Endothelial cell (in vitro differentiated cells): Measurements from ENCODE around the gene TRMU. TPM values are rescaled to one million over a fixed set of nuclear protein-coding genes. Genes with fewer than 3 reads are reported as not detected.
"Not testable (repeated sequence)": the region's sequence is repeated elsewhere in the genome, so short reads cannot be mapped to it uniquely, and the experiment has no call there.

Source experiments
- DNase-seq: peaks from one replicate; pipeline ENCODE4 v3.0.0; 2021; ENCODE audit warnings: low spot score
- H3K27ac Mint-ChIP-seq: one replicate; pipeline ENCODE4 v1.8.0; 2021; ENCODE audit warnings: mixed read lengths, inconsistent platforms; ENCODE audit not compliant: unreplicated experiment
- H3K27me3 Mint-ChIP-seq: one replicate; pipeline ENCODE4 v1.8.0; 2021; ENCODE audit warnings: mild to moderate bottlenecking, moderate library complexity, mixed read lengths, inconsistent platforms; ENCODE audit not compliant: unreplicated experiment
- H3K36me3 Mint-ChIP-seq: one replicate; pipeline ENCODE4 v1.8.0; 2021; ENCODE audit warnings: mild to moderate bottlenecking, low read depth, mixed read lengths, inconsistent platforms; ENCODE audit not compliant: unreplicated experiment
- H3K4me1 Mint-ChIP-seq: one replicate; pipeline ENCODE4 v1.8.0; 2021; ENCODE audit warnings: mild to moderate bottlenecking, mixed read lengths, inconsistent platforms; ENCODE audit not compliant: unreplicated experiment
- H3K4me3 Mint-ChIP-seq: one replicate; pipeline ENCODE4 v1.8.0; 2021; ENCODE audit warnings: mild to moderate bottlenecking, mixed read lengths, inconsistent platforms; ENCODE audit not compliant: unreplicated experiment
- H3K9me3 Mint-ChIP-seq: one replicate; pipeline ENCODE4 v1.8.0; 2021; ENCODE audit warnings: mixed read lengths, inconsistent platforms; ENCODE audit not compliant: unreplicated experiment
- CTCF ChIP-seq: fragments of 200-600 bp; sonication (generic); IDR thresholded peaks from one replicate; pipeline ENCODE4 v1.5.0; 2021; ENCODE audit warnings: antibody characterized with exemption; ENCODE audit not compliant: unreplicated experiment
- total RNA-seq: library from RNA; stranded (reverse); fragmentation: NEBNext Ultra II Directional; extraction: Animal tissue kit (Norgen Biotek cat#: 25700); gene quantifications from one replicate; pipeline ENCODE4 v1.2.1, GENCODE V29; 2021; ENCODE audit not compliant: unreplicated experiment

Gene TRMU
- total RNA-seq, 1 donor from 2014 or later: 41.5 TPM

GRCh38 chr22:46303347-46303965 lies 32.1 kb upstream of the TRMU start:
- no peak for TF ChIP-seq CTCF
- no peak for DNase-seq
- peaks cover 2% of the 10 kb centered on the region for H3K27me3 Mint-ChIP-seq
- peaks cover 9% of the 10 kb centered on the region for H3K36me3 Mint-ChIP-seq
- H3K9me3 Mint-ChIP-seq: no peaks in the 10 kb centered on the region
- no peak overlapping the region for H3K27ac Mint-ChIP-seq
- peaks cover 6% of the 10 kb centered on the region for H3K4me1 Mint-ChIP-seq
- no peak overlapping the region for H3K4me3 Mint-ChIP-seq

GRCh38 chr22:46308283-46308988 lies 27.1 kb upstream of the TRMU start:
- no peak for TF ChIP-seq CTCF
- Mint-ChIP-seq H3K4me3 (no peak overlapping the region), H3K36me3 (no peaks in the 10 kb centered on the region), H3K4me1 (no peaks in the 10 kb centered on the region), H3K27ac (no peak overlapping the region), H3K27me3 (peaks cover 2% of the 10 kb centered on the region), H3K9me3 (no peaks in the 10 kb centered on the region)
- DNase-seq: no peak

- no peak for DNase-seq
- H3K4me3 Mint-ChIP-seq: no peak overlapping the region
- H3K9me3 Mint-ChIP-seq: no peaks in the 10 kb centered on the region
- peaks cover 2% of the 10 kb centered on the region for H3K27me3 Mint-ChIP-seq
- no peak overlapping the region for H3K27ac Mint-ChIP-seq
- no peaks in the 10 kb centered on the region for H3K36me3 Mint-ChIP-seq
- no peaks in the 10 kb centered on the region for H3K4me1 Mint-ChIP-seq
- no peak for TF ChIP-seq CTCF
Observed at GRCh38 chr22:46309526-46310085, 25.9 kb upstream of the TRMU start.

GRCh38 chr22:46312056-46312455 lies 23.5 kb upstream of the TRMU start:
- Mint-ChIP-seq H3K36me3 (no peaks in the 10 kb centered on the region), H3K9me3 (no peaks in the 10 kb centered on the region), H3K4me3 (no peak overlapping the region), H3K27ac (no peak overlapping the region), H3K27me3 (peaks cover 2% of the 10 kb centered on the region), H3K4me1 (no peaks in the 10 kb centered on the region)
- TF ChIP-seq CTCF: no peak
- DNase-seq: no peak

GRCh38 chr22:46312848-46313247 lies 22.7 kb upstream of the TRMU start:
- H3K4me1 Mint-ChIP-seq, H3K27me3 Mint-ChIP-seq, DNase-seq, H3K27ac Mint-ChIP-seq, H3K9me3 Mint-ChIP-seq, H3K36me3 Mint-ChIP-seq, H3K4me3 Mint-ChIP-seq: not testable (repeated sequence)
